GM13977 (cell line): Measurements from ENCODE around the gene NRCAM.

ENCODE experiments used
- DNase-seq: peaks from one replicate; pipeline ENCODE4 v3.0.0; 2012; ENCODE audit warnings: low spot score
- in situ Hi-C: fragments of 300-500 bp; cut with MboI; formaldehyde crosslinking; loops from one replicate; pipeline ENCODE4 v1.12.0; 2022; ENCODE audit warnings: low sequenced_read_pairs, low pct_unique_long_range_greater_than_20kb, mixed read lengths, inconsistent platforms; ENCODE audit not compliant: unreplicated experiment
- TF ChIP-seq, protein P1 (sequence below): IDR thresholded peaks from 2 replicates; pipeline ENCODE4 v1.5.1; 2012; ENCODE audit warnings: mild to moderate bottlenecking, control low read depth; ENCODE audit not compliant: insufficient read depth; ENCODE audit errors: extremely low read depth, missing control alignments

NRCAM gene

DNA sequence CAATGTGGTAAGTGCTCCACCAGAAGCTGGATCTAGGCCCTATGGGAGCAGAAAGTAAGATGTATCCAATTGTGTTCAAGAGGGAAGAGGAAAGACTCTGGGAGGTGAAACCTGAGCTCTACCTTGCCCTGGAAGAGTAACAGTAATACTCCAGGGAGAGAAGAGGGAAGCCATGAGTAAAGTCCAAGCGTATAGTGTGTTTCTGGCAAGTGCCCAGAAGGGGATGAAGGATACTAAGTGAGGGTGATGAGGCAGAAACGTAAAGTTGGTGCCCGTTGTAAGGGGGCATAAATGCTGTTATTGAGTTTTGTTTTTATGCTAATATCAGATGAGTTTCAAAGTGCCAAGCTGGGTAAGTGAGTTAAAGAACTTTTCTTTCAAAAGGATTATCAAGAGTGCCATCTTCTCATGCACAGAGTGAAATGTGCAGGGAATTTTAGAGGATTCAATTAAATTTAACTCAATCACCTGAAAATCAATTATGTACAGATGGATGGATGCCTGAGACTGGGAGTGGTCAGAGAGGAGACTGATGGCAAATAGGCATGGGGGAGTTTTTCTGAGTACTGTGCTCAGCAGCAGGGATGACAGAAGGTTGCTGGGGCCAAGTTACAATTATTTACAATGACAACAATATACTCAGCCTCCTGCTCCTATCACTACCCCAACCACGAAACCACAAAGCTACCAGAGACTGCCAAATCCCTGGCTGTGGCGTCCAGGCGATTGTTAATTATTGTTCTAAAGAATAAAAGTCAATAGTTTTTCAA, 202.8 kb downstream of the NRCAM start:
- no peak for DNase-seq
- in situ Hi-C loops: no loop called here
- TF ChIP-seq, protein P1, sequence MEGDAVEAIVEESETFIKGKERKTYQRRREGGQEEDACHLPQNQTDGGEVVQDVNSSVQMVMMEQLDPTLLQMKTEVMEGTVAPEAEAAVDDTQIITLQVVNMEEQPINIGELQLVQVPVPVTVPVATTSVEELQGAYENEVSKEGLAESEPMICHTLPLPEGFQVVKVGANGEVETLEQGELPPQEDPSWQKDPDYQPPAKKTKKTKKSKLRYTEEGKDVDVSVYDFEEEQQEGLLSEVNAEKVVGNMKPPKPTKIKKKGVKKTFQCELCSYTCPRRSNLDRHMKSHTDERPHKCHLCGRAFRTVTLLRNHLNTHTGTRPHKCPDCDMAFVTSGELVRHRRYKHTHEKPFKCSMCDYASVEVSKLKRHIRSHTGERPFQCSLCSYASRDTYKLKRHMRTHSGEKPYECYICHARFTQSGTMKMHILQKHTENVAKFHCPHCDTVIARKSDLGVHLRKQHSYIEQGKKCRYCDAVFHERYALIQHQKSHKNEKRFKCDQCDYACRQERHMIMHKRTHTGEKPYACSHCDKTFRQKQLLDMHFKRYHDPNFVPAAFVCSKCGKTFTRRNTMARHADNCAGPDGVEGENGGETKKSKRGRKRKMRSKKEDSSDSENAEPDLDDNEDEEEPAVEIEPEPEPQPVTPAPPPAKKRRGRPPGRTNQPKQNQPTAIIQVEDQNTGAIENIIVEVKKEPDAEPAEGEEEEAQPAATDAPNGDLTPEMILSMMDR: no peak

DNA sequence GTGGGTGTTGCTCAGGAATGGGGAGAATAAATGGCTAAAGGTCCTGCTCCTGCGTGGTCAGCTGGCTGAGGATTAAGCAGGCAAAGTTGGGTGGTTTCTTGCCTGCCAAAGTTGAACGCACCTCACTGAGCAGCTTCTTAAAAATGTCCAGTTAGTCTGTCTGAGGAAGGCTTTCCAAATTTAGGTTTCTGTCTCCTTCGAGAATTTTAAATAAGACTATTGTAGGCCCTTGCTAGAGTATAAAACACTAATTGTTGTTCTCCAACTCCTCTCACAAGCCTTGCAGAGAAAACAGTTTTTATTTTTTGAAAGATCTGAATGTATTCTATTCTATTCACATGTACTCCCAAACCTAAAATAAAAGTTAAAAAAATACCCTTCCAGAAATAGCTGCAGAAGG, 204.1 kb downstream of the NRCAM start:
- in situ Hi-C loops: no loop called here
- no peak for DNase-seq
- TF ChIP-seq, protein P1: no peak

DNA sequence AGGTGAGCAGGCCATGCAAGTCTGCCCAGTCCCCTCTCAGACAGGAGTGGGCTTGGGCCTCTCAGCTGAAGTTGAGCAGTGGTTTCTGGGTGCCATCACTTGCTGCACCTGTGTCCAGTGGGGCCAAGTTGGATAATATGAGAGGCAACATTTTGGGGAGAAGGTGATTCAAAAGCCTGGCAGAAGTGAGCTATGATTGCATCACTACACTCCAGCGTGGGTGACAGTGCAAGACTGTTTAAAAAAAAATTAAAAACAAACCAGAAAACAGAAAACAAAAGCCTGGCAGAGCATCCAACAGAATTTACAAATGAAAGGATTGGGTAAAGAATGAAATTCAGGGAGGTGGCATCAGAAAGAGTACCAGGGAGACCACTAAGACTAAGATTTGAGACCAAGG, 204.5 kb downstream of the NRCAM start:
- DNase-seq: no peak
- TF ChIP-seq, protein P1: no peak
- in situ Hi-C loops: no loop called here

DNA sequence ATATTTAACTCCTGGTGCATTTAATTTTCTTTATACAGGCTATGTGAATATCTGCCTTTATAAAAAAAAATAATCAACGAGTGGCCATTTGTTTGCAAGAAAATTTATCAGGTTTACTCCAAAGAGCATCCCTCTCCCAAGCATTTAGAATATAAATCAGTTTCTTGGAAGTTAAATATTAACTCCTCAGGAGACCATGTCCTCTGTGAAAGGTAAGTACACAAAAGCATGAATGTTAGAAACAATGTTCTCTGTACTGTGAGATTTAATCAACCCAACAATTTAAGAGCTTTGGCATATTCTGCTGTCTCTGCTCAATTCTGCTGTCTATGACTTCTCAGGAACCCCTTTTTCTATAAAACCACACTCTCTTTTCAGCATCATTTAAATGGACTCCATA, 206.8 kb downstream of the NRCAM start:
- in situ Hi-C loops: no loop called here
- TF ChIP-seq, protein P1: no peak
- no peak for DNase-seq

DNA sequence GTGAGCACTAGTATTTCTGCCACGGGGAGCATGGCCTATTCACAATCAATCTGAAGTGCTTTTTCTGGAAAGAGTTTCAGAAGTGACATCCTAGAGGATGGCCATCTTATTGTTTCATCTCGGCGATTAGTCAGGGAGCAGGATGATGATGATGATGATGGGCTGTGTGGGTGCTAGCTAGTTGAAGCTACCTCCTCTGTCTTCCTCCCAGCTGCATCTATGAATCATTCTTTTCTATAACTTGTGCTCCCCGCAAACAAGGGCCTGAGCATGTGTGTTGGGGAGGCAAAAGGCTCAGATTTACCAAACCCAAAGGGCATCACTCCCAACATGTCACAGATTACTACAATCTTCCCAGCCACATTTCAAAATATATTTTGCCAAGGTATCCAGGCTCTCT, 207.4 kb downstream of the NRCAM start:
- in situ Hi-C loops: no loop called here
- no peak for DNase-seq
- TF ChIP-seq, protein P1: no peak

DNA sequence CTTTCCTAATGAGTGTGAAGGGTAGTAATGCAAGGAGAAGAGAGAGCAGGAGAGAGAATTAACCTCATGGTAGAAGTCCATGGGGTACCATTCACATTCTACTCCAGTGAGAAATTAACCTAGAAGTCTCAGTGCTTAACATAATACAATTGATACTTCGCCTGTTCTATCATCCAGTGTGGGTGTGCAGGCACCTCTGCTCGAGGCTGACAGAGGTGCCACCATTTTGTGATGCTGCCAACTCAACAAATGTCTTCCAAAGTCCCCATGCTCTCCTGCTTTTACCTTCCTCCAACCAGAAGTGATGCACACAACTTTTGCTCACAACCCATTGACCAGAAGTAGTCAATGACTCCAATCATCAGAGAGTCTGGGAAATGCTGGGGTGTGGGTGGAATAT, 207.8 kb downstream of the NRCAM start:
- DNase-seq: no peak
- TF ChIP-seq, protein P1: no peak
- in situ Hi-C loops: no loop called here
